Colonic mucosa (tissue), 4 donors: ENCODE data around the gene EML5. TPM values are rescaled to one million over a fixed set of nuclear protein-coding genes. Genes with fewer than 3 reads are reported as not detected.
"Not testable (repeated sequence)": the region's sequence is repeated elsewhere in the genome, so short reads cannot be mapped to it uniquely, and the experiment has no call there.

Experiments used
- DNase-seq: peaks from one replicate; pipeline ENCODE4 v3.0.0-alpha.2; 2020
- H3K27ac ChIP-seq: fragments of 200-600 bp; one replicate; pipeline ENCODE4 v1.8.0; 2021
- H3K27me3 ChIP-seq: fragments of 200-600 bp; one replicate; pipeline ENCODE4 v1.8.0; 2021
- H3K36me3 ChIP-seq: fragments of 200-600 bp; one replicate; pipeline ENCODE4 v1.8.0; 2021
- H3K4me1 ChIP-seq: fragments of 200-600 bp; one replicate; pipeline ENCODE4 v1.8.0; 2021; ENCODE audit warnings: mild to moderate bottlenecking
- H3K4me3 ChIP-seq: fragments of 200-600 bp; one replicate; pipeline ENCODE4 v1.8.0; 2021
- H3K9ac ChIP-seq, 2 donors: one replicate each; pipeline ENCODE4 v1.7.0; 2013; ENCODE audit warnings: control low read depth in 2 of 2, low read depth in 2 of 2, low read length in 2 of 2
- H3K9me3 ChIP-seq: fragments of 200-600 bp; one replicate; pipeline ENCODE4 v1.8.0; 2021
- CTCF ChIP-seq: fragments of 200-600 bp; IDR thresholded peaks from one replicate; pipeline ENCODE4 v1.8.0; 2022; ENCODE audit warnings: antibody characterized with exemption, mild to moderate bottlenecking
- intact Hi-C: fragments of 100-400 bp; cut with DNase I; formaldehyde crosslinking; loops from one replicate; pipeline ENCODE4 v1.14.1; 2022
- total RNA-seq, 2 donors: library from RNA; stranded (reverse); fragmentation: NEBNext Ultra II Directional in 1 of 2; extraction: Animal tissue kit (Norgen Biotek cat#: 25700) in 1 of 2; gene quantifications; one replicate each; pipeline ENCODE4 v1.2.1, GENCODE V29; 2021
- donor health status: healthy.
- donor health status: DM: no; HTN: no; CAD: no.
- donor health status: DM: no; HTN: no; CAD: no.

Gene EML5
- total RNA-seq, 2 donors from 2014 or later: 0.93 to 1.2 TPM

DNA sequence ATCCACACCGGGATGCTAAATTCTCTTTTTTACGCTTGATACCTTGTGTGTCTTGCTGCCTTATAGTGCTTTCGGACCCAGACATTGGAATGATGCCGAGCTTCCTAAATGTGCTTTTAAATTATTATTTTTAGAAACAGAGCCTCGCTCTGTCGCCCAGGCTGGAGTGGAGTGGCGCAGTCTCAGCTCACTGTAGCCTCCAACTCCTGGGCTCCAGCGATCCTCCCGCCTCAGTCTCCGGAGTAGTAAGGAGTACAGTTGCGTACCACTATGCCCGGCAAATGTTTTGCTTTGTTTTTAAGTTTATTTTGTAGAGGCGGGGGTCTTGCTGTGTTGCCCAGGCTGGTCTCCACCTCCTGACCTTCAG is 489 bp upstream of the EML5 start:
- H3K27me3 ChIP-seq: no peaks in the 10 kb centered on the region
- intact Hi-C loops: no loop called here
- H3K4me3 ChIP-seq: peak overlapping the region; percentile 58
- peak overlapping the region; percentile 60 for H3K27ac ChIP-seq
- TF ChIP-seq CTCF: no peak
- peak overlapping the region; percentile 66 to 72 for H3K9ac ChIP-seq
- no peaks in the 10 kb centered on the region for H3K36me3 ChIP-seq
- peaks cover 4% of the 10 kb centered on the region for H3K4me1 ChIP-seq
- peak; percentile 20 for DNase-seq
- H3K9me3 ChIP-seq: no peaks in the 10 kb centered on the region

DNA sequence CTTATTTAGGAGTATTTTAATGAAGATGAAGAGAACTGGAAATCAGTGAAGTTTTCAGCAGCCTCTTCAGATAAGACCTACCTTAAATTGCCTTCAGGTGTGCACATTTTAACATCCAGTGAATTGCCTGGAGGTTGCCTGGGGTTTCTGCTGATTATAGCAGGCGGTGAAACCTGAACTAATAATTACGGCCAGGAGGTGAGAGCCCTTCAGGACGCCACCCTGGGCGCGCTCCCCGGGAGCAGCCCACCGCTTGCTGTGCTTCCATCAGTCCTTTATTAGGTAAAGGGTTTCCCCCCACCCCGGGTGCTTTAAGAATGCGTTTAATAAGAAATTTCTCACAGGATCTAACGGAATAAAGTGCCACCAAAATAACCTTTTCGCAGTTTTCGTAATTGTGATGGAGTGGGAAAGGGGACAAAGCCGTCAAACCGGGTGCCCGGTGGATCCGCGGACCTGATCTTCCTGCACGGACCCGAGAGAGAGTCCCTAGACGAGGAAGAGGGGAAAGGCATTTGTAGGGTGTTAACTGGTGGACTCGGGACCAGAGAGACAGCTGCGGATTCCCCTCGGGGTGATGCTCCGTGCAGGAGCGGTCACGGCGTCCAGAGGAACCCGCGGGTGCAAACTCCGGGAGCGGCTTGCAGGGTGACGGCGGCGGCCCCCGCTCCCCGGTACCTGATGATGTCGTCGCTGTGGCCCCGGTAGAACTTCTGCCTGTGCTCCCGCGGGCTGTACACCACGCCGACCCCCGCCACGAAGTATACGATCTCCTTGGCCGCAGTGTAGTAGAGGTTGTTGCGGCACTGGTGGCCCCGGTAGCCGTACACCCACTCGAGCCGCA is 902 bp downstream of the EML5 start:
- DNase-seq: peak; percentile 30
- Histone ChIP-seq H3K27me3 (no peaks in the 10 kb centered on the region), H3K36me3 (no peaks in the 10 kb centered on the region), H3K4me3 (peak overlapping the region; percentile 58), H3K27ac (peak overlapping the region; percentile 60), H3K9ac (peak overlapping the region; percentile 40 to 72), H3K4me1 (peaks cover 4% of the 10 kb centered on the region), H3K9me3 (no peaks in the 10 kb centered on the region)
- no peak for TF ChIP-seq CTCF
- intact Hi-C loops: no loop called here

DNA sequence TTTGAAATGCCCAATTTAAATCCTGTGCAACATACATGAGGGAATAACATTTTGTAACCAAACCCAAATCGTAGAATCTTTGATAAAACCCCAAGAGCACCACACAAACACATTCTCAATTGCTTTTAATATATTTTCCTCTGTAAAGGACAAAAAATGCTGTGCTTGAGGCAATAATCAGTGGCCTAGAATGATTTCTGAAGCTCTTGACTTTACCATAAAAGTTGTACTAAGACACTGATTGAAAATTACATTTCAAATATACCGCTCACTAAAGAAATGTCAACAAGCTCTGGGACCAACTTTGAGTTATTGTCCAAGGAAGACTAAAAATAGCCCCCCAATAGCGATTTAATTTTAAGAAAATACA is 1.5 kb downstream of the EML5 start:
- intact Hi-C loops: no loop called here

GRCh38 chr14:88790501-88791251 is 2.1 kb downstream of the EML5 start:
- Histone ChIP-seq H3K27me3 (no peaks in the 10 kb centered on the region), H3K4me1 (peaks cover 4% of the 10 kb centered on the region), H3K27ac (no peak overlapping the region), H3K9me3 (no peaks in the 10 kb centered on the region), H3K36me3 (no peaks in the 10 kb centered on the region), H3K9ac (no peak overlapping the region), H3K4me3 (no peak overlapping the region)
- intact Hi-C loops: no loop called here
- TF ChIP-seq CTCF: no peak
- DNase-seq: no peak

More for the DNA sequence above, 1.5 kb downstream of the EML5 start:
- TF ChIP-seq CTCF: no peak
- H3K4me1 ChIP-seq: peaks cover 4% of the 10 kb centered on the region
- no peaks in the 10 kb centered on the region for H3K27me3 ChIP-seq
- no peak overlapping the region for H3K9ac ChIP-seq
- H3K27ac ChIP-seq: no peak overlapping the region
- no peak overlapping the region for H3K4me3 ChIP-seq
- no peaks in the 10 kb centered on the region for H3K9me3 ChIP-seq
- no peak for DNase-seq
- no peaks in the 10 kb centered on the region for H3K36me3 ChIP-seq

DNA sequence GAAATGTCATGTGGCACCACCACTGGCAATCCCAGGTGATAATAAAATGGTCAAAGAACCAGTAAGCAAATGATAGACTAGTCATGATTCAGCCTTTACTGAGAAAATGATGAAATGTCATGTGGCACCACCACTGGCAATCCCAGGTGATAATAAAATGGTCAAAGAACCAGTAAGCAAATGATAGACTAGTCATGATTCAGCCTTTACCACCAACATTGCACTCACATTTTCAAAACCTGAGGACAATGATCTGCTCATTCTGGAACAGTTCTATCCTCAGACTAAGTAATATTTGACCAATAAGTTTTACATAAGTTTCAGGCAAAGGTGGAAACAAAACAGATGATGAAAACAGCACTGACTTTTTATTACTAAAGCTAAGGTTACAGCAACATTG is 3.2 kb downstream of the EML5 start:
- H3K27me3 ChIP-seq, intact Hi-C loops, H3K9me3 ChIP-seq, H3K9ac ChIP-seq, H3K4me3 ChIP-seq, H3K27ac ChIP-seq, DNase-seq, H3K36me3 ChIP-seq, H3K4me1 ChIP-seq: not testable (repeated sequence)

- Histone ChIP-seq H3K36me3 (no peaks in the 10 kb centered on the region), H3K27ac (no peak overlapping the region), H3K4me1 (no peaks in the 10 kb centered on the region), H3K9ac (no peak overlapping the region), H3K27me3 (no peaks in the 10 kb centered on the region), H3K4me3 (no peak overlapping the region), H3K9me3 (no peaks in the 10 kb centered on the region)
- no peak for TF ChIP-seq CTCF
- DNase-seq: no peak
- intact Hi-C loops: no loop called here
Measured at GRCh38 chr14:88786715-88787114, 6.0 kb downstream of the EML5 start.
